HepG2 (cell line): ENCODE results near the gene PTPA.

ENCODE experiments used
- BHLHE40 ChIP-seq: IDR thresholded peaks from 2 replicates; pipeline ENCODE4 v1.6.1; 2011; ENCODE audit warnings: low read length, improper control_type of control experiment
- FOXA3 ChIP-seq: IDR thresholded peaks from 2 replicates; pipeline ENCODE4 v1.6.1; 2016; ENCODE audit warnings: missing genetic modification reagents, missing compliant biosample characterization
- GLI4 ChIP-seq: sonication (generic); formaldehyde crosslinking; IDR thresholded peaks from 2 replicates; pipeline ENCODE4 v1.5.1; 2020; ENCODE audit warnings: missing genetic modification reagents, mild to moderate bottlenecking, moderate library complexity, borderline replicate concordance
- HNF4A ChIP-seq: sonication (generic); formaldehyde crosslinking; IDR thresholded peaks from 2 replicates; pipeline ENCODE4 v1.4.0; 2020; ENCODE audit warnings: missing genetic modification reagents
- POLR2AphosphoS5 ChIP-seq: IDR thresholded peaks from 2 replicates; pipeline ENCODE4 v1.6.1; 2012; ENCODE audit warnings: low read depth, low read length
- SMAD1 ChIP-seq: sonication (generic); formaldehyde crosslinking; IDR thresholded peaks from 2 replicates; pipeline ENCODE4 v1.4.0; 2020; ENCODE audit warnings: missing genetic modification reagents, low read depth, mild to moderate bottlenecking, borderline replicate concordance
- YY1 ChIP-seq: IDR thresholded peaks from 2 replicates; pipeline ENCODE4 v1.6.1; 2011; ENCODE audit warnings: low read length, low read depth, moderate library complexity, mild to moderate bottlenecking; ENCODE audit not compliant: insufficient read depth, insufficient replicate concordance
- ZBTB42 ChIP-seq: sonication (generic); formaldehyde crosslinking; IDR thresholded peaks from 2 replicates; pipeline ENCODE4 v1.5.0; 2020; ENCODE audit warnings: mild to moderate bottlenecking, missing genetic modification reagents
- ZNF703 ChIP-seq: sonication (generic); formaldehyde crosslinking; IDR thresholded peaks from 2 replicates; pipeline ENCODE4 v1.5.1; 2020; ENCODE audit warnings: missing genetic modification reagents, mild to moderate bottlenecking, moderate library complexity, borderline replicate concordance
- TF ChIP-seq, protein P1 (sequence below): sonication (generic); formaldehyde crosslinking; IDR thresholded peaks from 2 replicates; pipeline ENCODE4 v1.8.1; 2023; ENCODE audit warnings: mild to moderate bottlenecking, missing genetic modification reagents
- TF ChIP-seq, protein P2 (sequence below): IDR thresholded peaks from 2 replicates; pipeline ENCODE4 v1.6.1; 2012; ENCODE audit warnings: low read length, improper control_type of control experiment
- TF ChIP-seq, protein P3 (sequence below): IDR thresholded peaks from 2 replicates; pipeline ENCODE4 v1.6.1; 2018; ENCODE audit warnings: missing genetic modification reagents
- TF ChIP-seq, protein P4 (sequence below): sonication (generic); formaldehyde crosslinking; IDR thresholded peaks from 2 replicates; pipeline ENCODE4 v1.5.0; 2020; ENCODE audit warnings: mild to moderate bottlenecking, missing genetic modification reagents, moderate library complexity

DNA sequence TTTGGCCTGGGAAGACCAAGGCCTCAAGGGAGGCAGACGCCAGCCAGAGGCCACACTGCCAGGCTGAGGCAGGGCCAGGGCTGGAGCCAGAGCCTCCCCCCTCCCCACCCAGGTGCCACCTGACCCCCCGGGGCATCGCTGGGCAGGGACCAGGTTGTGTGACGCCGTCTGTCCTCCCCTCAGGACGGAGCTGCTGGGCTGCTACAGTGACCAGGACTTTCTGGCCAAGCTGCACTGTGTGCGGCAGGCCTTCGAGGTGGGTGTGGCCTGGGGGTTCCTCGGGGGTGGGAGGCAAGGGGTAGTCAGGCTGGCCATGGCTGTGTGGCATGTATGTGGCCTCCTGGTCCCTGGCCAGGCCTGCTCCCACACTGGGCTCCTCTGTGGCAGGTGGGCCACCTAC, 48.2 kb upstream of the PTPA start:
- TF ChIP-seq GLI4 = no peak
- no peak for TF ChIP-seq SMAD1
- no peak for TF ChIP-seq ZNF703 (CRISPR knock-in tag)
- TF ChIP-seq POLR2AphosphoS5 = no peak
- no peak for TF ChIP-seq HNF4A (CRISPR knock-in tag)
- no peak for TF ChIP-seq ZBTB42 (CRISPR knock-in tag)
- TF ChIP-seq FOXA3 = no peak
- TF ChIP-seq, protein P1, sequence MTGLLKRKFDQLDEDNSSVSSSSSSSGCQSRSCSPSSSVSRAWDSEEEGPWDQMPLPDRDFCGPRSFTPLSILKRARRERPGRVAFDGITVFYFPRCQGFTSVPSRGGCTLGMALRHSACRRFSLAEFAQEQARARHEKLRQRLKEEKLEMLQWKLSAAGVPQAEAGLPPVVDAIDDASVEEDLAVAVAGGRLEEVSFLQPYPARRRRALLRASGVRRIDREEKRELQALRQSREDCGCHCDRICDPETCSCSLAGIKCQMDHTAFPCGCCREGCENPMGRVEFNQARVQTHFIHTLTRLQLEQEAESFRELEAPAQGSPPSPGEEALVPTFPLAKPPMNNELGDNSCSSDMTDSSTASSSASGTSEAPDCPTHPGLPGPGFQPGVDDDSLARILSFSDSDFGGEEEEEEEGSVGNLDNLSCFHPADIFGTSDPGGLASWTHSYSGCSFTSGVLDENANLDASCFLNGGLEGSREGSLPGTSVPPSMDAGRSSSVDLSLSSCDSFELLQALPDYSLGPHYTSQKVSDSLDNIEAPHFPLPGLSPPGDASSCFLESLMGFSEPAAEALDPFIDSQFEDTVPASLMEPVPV (CRISPR knock-in tag) = no peak
- TF ChIP-seq YY1 = no peak
- no peak for TF ChIP-seq BHLHE40
- TF ChIP-seq, protein P2, sequence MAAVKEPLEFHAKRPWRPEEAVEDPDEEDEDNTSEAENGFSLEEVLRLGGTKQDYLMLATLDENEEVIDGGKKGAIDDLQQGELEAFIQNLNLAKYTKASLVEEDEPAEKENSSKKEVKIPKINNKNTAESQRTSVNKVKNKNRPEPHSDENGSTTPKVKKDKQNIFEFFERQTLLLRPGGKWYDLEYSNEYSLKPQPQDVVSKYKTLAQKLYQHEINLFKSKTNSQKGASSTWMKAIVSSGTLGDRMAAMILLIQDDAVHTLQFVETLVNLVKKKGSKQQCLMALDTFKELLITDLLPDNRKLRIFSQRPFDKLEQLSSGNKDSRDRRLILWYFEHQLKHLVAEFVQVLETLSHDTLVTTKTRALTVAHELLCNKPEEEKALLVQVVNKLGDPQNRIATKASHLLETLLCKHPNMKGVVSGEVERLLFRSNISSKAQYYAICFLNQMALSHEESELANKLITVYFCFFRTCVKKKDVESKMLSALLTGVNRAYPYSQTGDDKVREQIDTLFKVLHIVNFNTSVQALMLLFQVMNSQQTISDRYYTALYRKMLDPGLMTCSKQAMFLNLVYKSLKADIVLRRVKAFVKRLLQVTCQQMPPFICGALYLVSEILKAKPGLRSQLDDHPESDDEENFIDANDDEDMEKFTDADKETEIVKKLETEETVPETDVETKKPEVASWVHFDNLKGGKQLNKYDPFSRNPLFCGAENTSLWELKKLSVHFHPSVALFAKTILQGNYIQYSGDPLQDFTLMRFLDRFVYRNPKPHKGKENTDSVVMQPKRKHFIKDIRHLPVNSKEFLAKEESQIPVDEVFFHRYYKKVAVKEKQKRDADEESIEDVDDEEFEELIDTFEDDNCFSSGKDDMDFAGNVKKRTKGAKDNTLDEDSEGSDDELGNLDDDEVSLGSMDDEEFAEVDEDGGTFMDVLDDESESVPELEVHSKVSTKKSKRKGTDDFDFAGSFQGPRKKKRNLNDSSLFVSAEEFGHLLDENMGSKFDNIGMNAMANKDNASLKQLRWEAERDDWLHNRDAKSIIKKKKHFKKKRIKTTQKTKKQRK = no peak
- TF ChIP-seq, protein P3, sequence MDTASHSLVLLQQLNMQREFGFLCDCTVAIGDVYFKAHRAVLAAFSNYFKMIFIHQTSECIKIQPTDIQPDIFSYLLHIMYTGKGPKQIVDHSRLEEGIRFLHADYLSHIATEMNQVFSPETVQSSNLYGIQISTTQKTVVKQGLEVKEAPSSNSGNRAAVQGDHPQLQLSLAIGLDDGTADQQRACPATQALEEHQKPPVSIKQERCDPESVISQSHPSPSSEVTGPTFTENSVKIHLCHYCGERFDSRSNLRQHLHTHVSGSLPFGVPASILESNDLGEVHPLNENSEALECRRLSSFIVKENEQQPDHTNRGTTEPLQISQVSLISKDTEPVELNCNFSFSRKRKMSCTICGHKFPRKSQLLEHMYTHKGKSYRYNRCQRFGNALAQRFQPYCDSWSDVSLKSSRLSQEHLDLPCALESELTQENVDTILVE (CRISPR knock-in tag) = no peak
- TF ChIP-seq, protein P4, sequence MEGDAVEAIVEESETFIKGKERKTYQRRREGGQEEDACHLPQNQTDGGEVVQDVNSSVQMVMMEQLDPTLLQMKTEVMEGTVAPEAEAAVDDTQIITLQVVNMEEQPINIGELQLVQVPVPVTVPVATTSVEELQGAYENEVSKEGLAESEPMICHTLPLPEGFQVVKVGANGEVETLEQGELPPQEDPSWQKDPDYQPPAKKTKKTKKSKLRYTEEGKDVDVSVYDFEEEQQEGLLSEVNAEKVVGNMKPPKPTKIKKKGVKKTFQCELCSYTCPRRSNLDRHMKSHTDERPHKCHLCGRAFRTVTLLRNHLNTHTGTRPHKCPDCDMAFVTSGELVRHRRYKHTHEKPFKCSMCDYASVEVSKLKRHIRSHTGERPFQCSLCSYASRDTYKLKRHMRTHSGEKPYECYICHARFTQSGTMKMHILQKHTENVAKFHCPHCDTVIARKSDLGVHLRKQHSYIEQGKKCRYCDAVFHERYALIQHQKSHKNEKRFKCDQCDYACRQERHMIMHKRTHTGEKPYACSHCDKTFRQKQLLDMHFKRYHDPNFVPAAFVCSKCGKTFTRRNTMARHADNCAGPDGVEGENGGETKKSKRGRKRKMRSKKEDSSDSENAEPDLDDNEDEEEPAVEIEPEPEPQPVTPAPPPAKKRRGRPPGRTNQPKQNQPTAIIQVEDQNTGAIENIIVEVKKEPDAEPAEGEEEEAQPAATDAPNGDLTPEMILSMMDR (CRISPR knock-in tag) = no peak
